HepG2 (cell line): ENCODE measurements around the gene TXNRD2. TPM values are rescaled to one million over a fixed set of nuclear protein-coding genes. Genes with fewer than 3 reads are reported as not detected.

Experiments
- ATAC-seq: fragments of 200-7000 bp; cut with Tn5 transposase; 3 replicates; pipeline ENCODE4 v1.9.1; 2020; ENCODE audit warnings: mild to moderate bottlenecking, moderate library complexity
- BruUV-seq: library from RNA; stranded (reverse); fragments of 400-500 nt; replicated peaks from 2 replicates; lab custom pipeline; 2021; lab: Mats Ljungman, UMichigan
- CTCF ChIA-PET: fragments of 300-600 bp; formaldehyde crosslinking; extraction: SDS; loops from one replicate; lab custom pipeline; 2021; ENCODE audit warnings: low total read pairs, inconsistent platforms, low intra/inter-chr PET ratio; lab: Yijun Ruan, JAX
- POLR2A ChIA-PET: fragments of 350-600 bp; sonication (Branson Sonifier 250); formaldehyde crosslinking; loops from one replicate; lab custom pipeline; 2020; ENCODE audit warnings: antibody characterized with exemption, inconsistent platforms; lab: Yijun Ruan, JAX
- DNase-seq: peaks from one replicate; pipeline ENCODE4 v3.0.0-alpha.2; 2015; ENCODE audit warnings: low spot score
- FAIRE-seq: peaks from 3 replicates; lab custom pipeline; 2011; peaks lifted over from hg19 to GRCh38; lab: Jason Lieb, UNC
- H2AFZ ChIP-seq: one replicate; pipeline ENCODE4 v1.6.1; 2011; ENCODE audit warnings: low read length, inconsistent platforms
- H3K27ac ChIP-seq: fragments of 300-600 bp; 3 replicates; pipeline ENCODE4 v1.8.0; 2011; ENCODE audit warnings: mixed run types, mild to moderate bottlenecking, mixed read lengths, low read length, inconsistent platforms; ENCODE audit not compliant: insufficient read depth; ENCODE audit errors: extremely low read length
- H3K27me3 ChIP-seq, 2 experiments: fragments of 200-600 bp in 1 of 2; 2 replicates in 1 of 2; 3 replicates in 1 of 2; pipeline versions ENCODE4 v1.6.0 to v1.8.0; 2011; ENCODE audit warnings: low read length in 2 of 2, mild to moderate bottlenecking in 2 of 2, moderate library complexity in 2 of 2, inconsistent platforms in 1 of 2; ENCODE audit not compliant: insufficient read depth in 2 of 2, control insufficient read depth in 1 of 2
- H3K36me3 ChIP-seq, 2 experiments: fragments of 200-600 bp in 1 of 2; replicated peaks in 1 of 2; 2 replicates in 1 of 2; 3 replicates in 1 of 2; pipeline versions ENCODE4 v1.5.1 to v1.8.0; 2011; ENCODE audit warnings: low read length in 2 of 2, inconsistent platforms in 1 of 2; ENCODE audit not compliant: insufficient read depth in 2 of 2, control insufficient read depth in 1 of 2
- H3K4me1 ChIP-seq: 2 replicates; pipeline ENCODE4 v1.5.1; 2012; ENCODE audit warnings: low read length, inconsistent platforms; ENCODE audit not compliant: insufficient read depth
- H3K4me2 ChIP-seq: 2 replicates; pipeline ENCODE4 v1.6.0; 2011; ENCODE audit warnings: low read depth, low read length, inconsistent platforms
- H3K4me3 ChIP-seq, 3 experiments: fragments of 200-600 bp in 1 of 3; sonication (generic), shearing (Covaris generic) in 1 of 3; replicated peaks in 1 of 3; 2 replicates each; pipeline ENCODE4 v1.5.1; 2011 to 2016; ENCODE audit warnings: low read length in 3 of 3, inconsistent platforms in 2 of 3, low read depth in 2 of 3, mild to moderate bottlenecking in 2 of 3, control low read depth in 1 of 3, mixed read lengths in 1 of 3; ENCODE audit not compliant: insufficient read depth in 1 of 3
- H3K79me2 ChIP-seq: one replicate; pipeline ENCODE4 v1.6.1; 2011; ENCODE audit warnings: low read length, inconsistent platforms; ENCODE audit not compliant: insufficient read depth
- H3K9ac ChIP-seq: 2 replicates; pipeline ENCODE4 v1.6.0; 2011; ENCODE audit warnings: mild to moderate bottlenecking, low read depth, low read length, inconsistent platforms; ENCODE audit not compliant: insufficient read depth
- H3K9me3 ChIP-seq: 2 replicates; pipeline ENCODE4 v1.5.1; 2012; ENCODE audit warnings: mild to moderate bottlenecking, low read length
- H4K20me1 ChIP-seq: 2 replicates; pipeline ENCODE4 v1.6.0; 2011; ENCODE audit warnings: inconsistent platforms, mild to moderate bottlenecking, low read length, moderate library complexity; ENCODE audit not compliant: insufficient read depth
- ATAD3A ChIP-seq: sonication (generic); formaldehyde crosslinking; IDR thresholded peaks from 2 replicates; pipeline ENCODE4 v1.4.0; 2020; ENCODE audit warnings: missing genetic modification reagents
- BCL3 ChIP-seq: sonication (generic); formaldehyde crosslinking; IDR thresholded peaks from 2 replicates; pipeline ENCODE4 v1.5.1; 2020; ENCODE audit warnings: mild to moderate bottlenecking, missing genetic modification reagents, moderate library complexity
- CREM ChIP-seq, 2 experiments: sonication (generic) in 1 of 2; formaldehyde crosslinking in 1 of 2; IDR thresholded peaks; 2 replicates each; pipeline versions ENCODE4 v1.4.0 to v1.6.1; 2016 to 2020; ENCODE audit warnings: antibody characterized with exemption in 1 of 2, mild to moderate bottlenecking in 1 of 2, missing genetic modification reagents in 1 of 2
- HBP1 ChIP-seq: IDR thresholded peaks from 2 replicates; pipeline ENCODE4 v1.6.1; 2016; ENCODE audit warnings: low read depth, control low read depth
- KAT2B ChIP-seq: fragments of 150-350 bp; IDR thresholded peaks from 2 replicates; pipeline ENCODE4 v1.6.1; 2014; ENCODE audit warnings: low read depth, low read length, borderline replicate concordance
- MLX ChIP-seq: IDR thresholded peaks from 2 replicates; pipeline ENCODE4 v1.6.1; 2016
- NAIF1 ChIP-seq: sonication (generic); formaldehyde crosslinking; IDR thresholded peaks from 2 replicates; pipeline ENCODE4 v1.5.0; 2020; ENCODE audit warnings: mild to moderate bottlenecking, missing genetic modification reagents, borderline replicate concordance
- PBX3 ChIP-seq: sonication (generic); formaldehyde crosslinking; IDR thresholded peaks from 2 replicates; pipeline ENCODE4 v1.8.1; 2023; ENCODE audit warnings: missing genetic modification reagents, inconsistent platforms, borderline replicate concordance
- PHF20 ChIP-seq: sonication (generic); formaldehyde crosslinking; IDR thresholded peaks from 2 replicates; pipeline ENCODE4 v1.5.0; 2020; ENCODE audit warnings: mild to moderate bottlenecking, missing genetic modification reagents
- ZC3H4 ChIP-seq: sonication (generic); formaldehyde crosslinking; IDR thresholded peaks from 2 replicates; pipeline ENCODE4 v1.4.0; 2020; ENCODE audit warnings: missing genetic modification reagents, borderline replicate concordance
- ZNF18 ChIP-seq: sonication (generic); formaldehyde crosslinking; IDR thresholded peaks from 2 replicates; pipeline ENCODE4 v1.8.0; 2022; ENCODE audit warnings: mild to moderate bottlenecking, missing genetic modification reagents; ENCODE audit not compliant: insufficient replicate concordance
- ZNF510 ChIP-seq: sonication (generic); formaldehyde crosslinking; IDR thresholded peaks from 2 replicates; pipeline ENCODE4 v1.4.0; 2020; ENCODE audit warnings: low read depth, mild to moderate bottlenecking, missing genetic modification reagents
- ZNF598 ChIP-seq: sonication (generic); formaldehyde crosslinking; IDR thresholded peaks from 2 replicates; pipeline ENCODE4 v1.5.1; 2020; ENCODE audit warnings: mild to moderate bottlenecking, missing genetic modification reagents, borderline replicate concordance
- ZNF652 ChIP-seq: IDR thresholded peaks from 2 replicates; pipeline ENCODE4 v1.6.1; 2016; ENCODE audit warnings: low read depth, borderline replicate concordance
- ZNF674 ChIP-seq: sonication (generic); formaldehyde crosslinking; IDR thresholded peaks from 2 replicates; pipeline ENCODE4 v1.5.0; 2020; ENCODE audit warnings: low read depth, mild to moderate bottlenecking, missing genetic modification reagents
- ZNF850 ChIP-seq: sonication (generic); formaldehyde crosslinking; conservative IDR thresholded peaks from 2 replicates; pipeline ENCODE4 v1.9.0; 2021; ENCODE audit warnings: mild to moderate bottlenecking, missing genetic modification reagents
- WGBS: methylation state at CpG from one replicate; pipeline ENCODE4 v1.1.6; 2017; ENCODE audit warnings: low lambda C conversion rate; 5-methylcytosine and 5-hydroxymethylcytosine counted together
- in situ Hi-C: cut with HindIII; loops from 2 replicates; pipeline ENCODE4 v1.10.0; 2017; ENCODE audit warnings: low pct_unique_long_range_greater_than_20kb; ENCODE audit not compliant: extremely low pct_ligation_motif_present
- intact Hi-C: fragments of 100-400 bp; cut with micrococcal nuclease; formaldehyde crosslinking; loops from one replicate; pipeline ENCODE4 v1.10.0; 2022; ENCODE audit not compliant: unreplicated experiment
- polyA plus RNA-seq, 8 experiments: library from polyadenylated mRNA; depleted of rRNA in 3 of 8; stranded (reverse) in 7 of 8; unstranded in 1 of 8; fragments of >200 nt; fragmentation: Illumina TruSeq in 4 of 8; extraction: Trizol in 4 of 8; gene quantifications; 2 replicates each; pipeline versions ENCODE4 v1.2.1 to v1.2.3, GENCODE V29; 2011 to 2016; ENCODE audit warnings: low read depth in 4 of 8, missing spikeins in 1 of 8, mixed read lengths in 1 of 8; ENCODE audit not compliant: insufficient read depth in 1 of 8
- total RNA-seq, 5 experiments: library from RNA; depleted of rRNA; stranded (reverse); fragments of >200 nt; fragmentation: Illumina TruSeq; extraction: Trizol; gene quantifications; 2 replicates each; pipeline ENCODE4 v1.2.3, GENCODE V29; 2016; ENCODE audit warnings: low read depth in 1 of 5

Gene TXNRD2
- total and polyA plus RNA-seq, 2 of the 13 experiments (the other 11 are each of a cell fraction or from before 2014, with no cell fraction given) = 17.5 to 18.6 TPM

GRCh38 chr22:19868773-19869471, 72.7 kb downstream of the TXNRD2 start:
- WGBS = 20% methylated on average over 1 of the region's 23 CpGs
- BruUV-seq = no TSS peak
- H3K27ac ChIP-seq = no peak overlapping the region
- DNase-seq (no peak), ATAC-seq (no peak), FAIRE-seq (no peak)
- no peaks in the 10 kb centered on the region for H4K20me1 ChIP-seq
- H3K79me2 ChIP-seq = no peaks in the 10 kb centered on the region
- intact Hi-C loops = no loop called here
- no peaks in the 10 kb centered on the region for H3K9me3 ChIP-seq
- H3K4me1 ChIP-seq = peaks cover 31% of the 10 kb centered on the region
- no peak overlapping the region for H3K9ac ChIP-seq
- ChIA-PET POLR2A (interaction anchor here (1.1 kb wide), 1 partner anchor 13 kb away, joined by 3 read pairs; no protein-coding TSS in a partner anchor), CTCF (no interaction called here)
- H3K4me2 ChIP-seq = no peak overlapping the region
- TF ChIP-seq ZNF598 (CRISPR knock-in tag) = no peak
- TF ChIP-seq ZNF674 (CRISPR knock-in tag) = no peak
- TF ChIP-seq PBX3 (CRISPR knock-in tag) = no peak
- TF ChIP-seq ATAD3A (CRISPR knock-in tag) = no peak
- no peak for TF ChIP-seq HBP1 (CRISPR knock-in tag)
- no peak for TF ChIP-seq MLX (CRISPR knock-in tag)
- TF ChIP-seq NAIF1 (CRISPR knock-in tag) = no peak
- no peak for TF ChIP-seq KAT2B
- TF ChIP-seq ZNF652 (CRISPR knock-in tag) = no peak
- no peak for TF ChIP-seq CREM (IDR thresholded peaks at IDR 0.05)
- TF ChIP-seq CREM (CRISPR knock-in tag; IDR thresholded peaks at IDR 0.05) = no peak
- TF ChIP-seq BCL3 = no peak
- no peak for TF ChIP-seq ZNF850 (CRISPR knock-in tag)
- TF ChIP-seq ZNF510 (CRISPR knock-in tag) = no peak
- TF ChIP-seq PHF20 (CRISPR knock-in tag) = no peak
- TF ChIP-seq ZC3H4 = no peak
- TF ChIP-seq ZNF18 (CRISPR knock-in tag) = no peak
- H3K4me3 ChIP-seq = no peak overlapping the region
- H3K36me3 ChIP-seq = no peaks in the 10 kb centered on the region
- in situ Hi-C loops = no loop called here
- H3K27me3 ChIP-seq = no peaks in the 10 kb centered on the region
- H2AFZ ChIP-seq = no peak overlapping the region
